Lower lobe of right lung (tissue), 2 donors: ENCODE results near the gene MAFF. TPM values are rescaled to one million over a fixed set of nuclear protein-coding genes. Genes with fewer than 3 reads are reported as not detected.

Experiments
- ATAC-seq, 2 donors: fragments of 200-7000 bp; cut with Tn5 transposase; one replicate each; pipeline ENCODE4 v1.9.1; 2020 to 2022; ENCODE audit warnings: mild to moderate bottlenecking in 2 of 2, moderate library complexity in 2 of 2
- DNase-seq: peaks from one replicate; pipeline ENCODE4 v3.0.0-alpha.2; 2020
- H3K27ac ChIP-seq: fragments of 200-600 bp; one replicate; pipeline ENCODE4 v1.8.0; 2022
- H3K27me3 ChIP-seq: fragments of 200-600 bp; one replicate; pipeline ENCODE4 v1.8.0; 2022; ENCODE audit warnings: low read depth
- H3K36me3 ChIP-seq: fragments of 200-600 bp; one replicate; pipeline ENCODE4 v1.8.0; 2022; ENCODE audit warnings: mild to moderate bottlenecking
- H3K4me1 ChIP-seq: fragments of 200-600 bp; one replicate; pipeline ENCODE4 v1.8.0; 2022
- H3K4me3 ChIP-seq: fragments of 200-600 bp; one replicate; pipeline ENCODE4 v1.8.0; 2022; ENCODE audit warnings: mild to moderate bottlenecking
- H3K9me3 ChIP-seq: fragments of 200-600 bp; one replicate; pipeline ENCODE4 v1.8.0; 2022
- intact Hi-C: fragments of 100-400 bp; cut with DNase I; formaldehyde crosslinking; loops from one replicate; pipeline ENCODE4 v1.11.0; 2022
- total RNA-seq: library from RNA; stranded (reverse); fragmentation: NEBNext Ultra II Directional; extraction: Animal tissue kit (Norgen Biotek cat#: 25700); gene quantifications from one replicate; pipeline ENCODE4 v1.2.1, GENCODE V29; 2021
- TF ChIP-seq, protein P1 (sequence below): fragments of 200-600 bp; IDR thresholded peaks from one replicate; pipeline ENCODE4 v1.8.0; 2022; ENCODE audit warnings: antibody characterized with exemption, mild to moderate bottlenecking
- donor health status: DM: no; HTN: yes; CAD: no; lungs with severe emphysema.

The MAFF gene
- total RNA-seq, 1 donor from 2014 or later: 41.3 TPM

DNA sequence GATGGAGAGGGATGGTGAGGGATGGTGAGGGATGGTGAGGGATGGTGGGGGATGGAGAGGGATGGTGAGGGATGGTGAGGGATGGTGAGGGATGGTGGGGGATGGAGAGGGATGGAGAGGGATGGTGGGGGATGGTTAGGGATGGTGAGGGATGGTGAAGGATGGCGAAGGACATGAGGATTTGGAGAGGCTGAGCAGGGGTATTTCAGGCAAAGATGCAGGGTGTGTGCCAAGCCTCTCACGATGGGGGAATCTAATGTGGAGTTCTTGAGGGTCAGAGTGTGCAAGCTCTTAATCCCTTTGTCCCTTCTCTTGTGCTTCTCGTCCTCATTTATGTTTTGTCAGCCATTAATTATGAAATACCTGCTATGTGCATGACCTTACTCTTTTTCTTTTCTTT is 12.7 kb upstream of the MAFF start:
- intact Hi-C loops: no loop called here
- DNase-seq: no peak
- H3K9me3 ChIP-seq: no peaks in the 10 kb centered on the region
- H3K27ac ChIP-seq: no peak overlapping the region
- no peak for ATAC-seq
- H3K36me3 ChIP-seq: no peaks in the 10 kb centered on the region
- H3K4me3 ChIP-seq: no peak overlapping the region
- peaks cover 34% of the 10 kb centered on the region for H3K4me1 ChIP-seq
- TF ChIP-seq, protein P1, sequence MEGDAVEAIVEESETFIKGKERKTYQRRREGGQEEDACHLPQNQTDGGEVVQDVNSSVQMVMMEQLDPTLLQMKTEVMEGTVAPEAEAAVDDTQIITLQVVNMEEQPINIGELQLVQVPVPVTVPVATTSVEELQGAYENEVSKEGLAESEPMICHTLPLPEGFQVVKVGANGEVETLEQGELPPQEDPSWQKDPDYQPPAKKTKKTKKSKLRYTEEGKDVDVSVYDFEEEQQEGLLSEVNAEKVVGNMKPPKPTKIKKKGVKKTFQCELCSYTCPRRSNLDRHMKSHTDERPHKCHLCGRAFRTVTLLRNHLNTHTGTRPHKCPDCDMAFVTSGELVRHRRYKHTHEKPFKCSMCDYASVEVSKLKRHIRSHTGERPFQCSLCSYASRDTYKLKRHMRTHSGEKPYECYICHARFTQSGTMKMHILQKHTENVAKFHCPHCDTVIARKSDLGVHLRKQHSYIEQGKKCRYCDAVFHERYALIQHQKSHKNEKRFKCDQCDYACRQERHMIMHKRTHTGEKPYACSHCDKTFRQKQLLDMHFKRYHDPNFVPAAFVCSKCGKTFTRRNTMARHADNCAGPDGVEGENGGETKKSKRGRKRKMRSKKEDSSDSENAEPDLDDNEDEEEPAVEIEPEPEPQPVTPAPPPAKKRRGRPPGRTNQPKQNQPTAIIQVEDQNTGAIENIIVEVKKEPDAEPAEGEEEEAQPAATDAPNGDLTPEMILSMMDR: no peak
- no peaks in the 10 kb centered on the region for H3K27me3 ChIP-seq

DNA sequence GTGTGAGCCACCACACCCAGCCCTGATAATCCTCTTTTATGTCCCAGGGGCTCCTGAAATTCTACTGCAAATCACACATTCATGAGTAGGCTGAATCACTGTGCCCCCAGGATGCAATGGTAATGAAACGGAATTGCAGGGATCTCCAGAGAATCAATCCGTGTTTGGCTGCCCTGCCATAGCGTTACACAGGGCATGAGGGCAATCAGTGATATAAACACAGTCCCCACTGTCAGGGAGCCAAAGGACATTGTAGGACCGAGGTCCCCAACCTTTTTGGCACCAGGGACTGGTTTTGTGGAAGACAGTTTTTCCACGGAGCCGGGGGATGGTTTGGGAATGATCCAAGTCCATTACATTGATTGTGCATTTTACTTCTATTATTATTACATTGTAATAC is 11.2 kb upstream of the MAFF start:
- ATAC-seq (no peak), DNase-seq (no peak)
- TF ChIP-seq, protein P1: no peak
- intact Hi-C loops: no loop called here
- H3K27me3 ChIP-seq: no peaks in the 10 kb centered on the region
- H3K4me3 ChIP-seq: no peak overlapping the region
- peaks cover 38% of the 10 kb centered on the region for H3K4me1 ChIP-seq
- no peaks in the 10 kb centered on the region for H3K9me3 ChIP-seq
- H3K27ac ChIP-seq: no peak overlapping the region
- no peaks in the 10 kb centered on the region for H3K36me3 ChIP-seq

DNA sequence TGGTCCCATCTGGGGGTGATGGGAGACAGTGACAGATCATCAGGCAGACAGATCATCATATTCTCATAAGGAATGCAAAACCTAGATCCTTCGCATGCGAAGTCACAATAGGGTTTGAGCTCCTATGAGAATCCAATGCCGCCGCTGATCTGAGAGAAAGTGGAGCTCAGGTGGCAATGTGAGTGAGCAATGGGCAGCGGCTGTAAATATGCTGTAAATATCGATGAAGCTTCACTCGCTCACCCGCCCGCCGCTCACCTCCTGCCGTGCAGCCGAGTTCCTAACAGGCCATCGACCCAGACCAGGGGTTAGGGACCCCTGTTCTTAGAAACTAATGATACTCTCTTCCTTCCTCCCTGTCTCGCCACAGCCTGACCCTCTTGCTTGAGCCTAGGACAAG is 10.7 kb upstream of the MAFF start:
- intact Hi-C loops: no loop called here
- no peaks in the 10 kb centered on the region for H3K9me3 ChIP-seq
- no peak for ATAC-seq

DNA sequence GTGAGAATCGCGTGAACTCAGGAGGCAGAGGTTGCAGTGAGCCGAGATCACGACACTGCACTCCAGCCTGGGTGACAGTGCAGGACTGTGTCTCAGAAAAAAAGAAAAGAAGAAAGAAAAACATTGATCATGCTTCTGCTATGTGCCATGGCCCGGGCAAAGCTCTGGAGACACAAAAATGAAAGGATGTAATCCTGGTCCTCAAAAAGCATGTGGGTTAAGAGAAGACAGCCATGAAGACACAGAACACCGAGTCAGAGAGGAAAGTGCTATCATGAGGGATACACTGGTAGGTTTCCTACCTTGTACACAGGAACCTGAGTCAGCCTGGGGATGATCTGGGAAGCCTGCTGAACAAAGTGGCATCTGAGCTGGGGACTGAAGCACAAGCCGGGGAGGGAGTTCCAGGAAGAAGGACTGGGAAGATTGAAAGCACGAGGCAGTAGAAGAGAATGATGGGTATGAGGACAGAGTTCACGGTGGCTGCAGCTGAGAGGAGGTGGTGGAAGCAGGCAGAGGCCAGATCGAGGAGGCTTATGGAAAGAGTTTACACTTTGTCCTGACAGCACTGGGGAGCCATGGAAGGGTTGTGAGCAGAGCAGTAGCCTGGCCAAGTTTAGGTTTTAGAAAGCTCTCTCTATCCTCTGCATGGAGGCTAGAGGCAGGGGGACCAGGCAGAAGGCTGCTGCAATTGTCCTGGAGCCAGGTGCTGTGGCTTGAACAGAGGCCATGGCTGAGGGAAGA is 9.9 kb upstream of the MAFF start:
- intact Hi-C loops: no loop called here
- TF ChIP-seq, protein P1: no peak
- Histone ChIP-seq H3K36me3 (no peaks in the 10 kb centered on the region), H3K4me3 (no peak overlapping the region), H3K27me3 (no peaks in the 10 kb centered on the region), H3K27ac (no peak overlapping the region), H3K4me1 (peaks cover 33% of the 10 kb centered on the region), H3K9me3 (no peaks in the 10 kb centered on the region)
- ATAC-seq: no peak
- no peak for DNase-seq

More for the DNA sequence above, 10.7 kb upstream of the MAFF start:
- peaks cover 38% of the 10 kb centered on the region for H3K4me1 ChIP-seq
- no peaks in the 10 kb centered on the region for H3K36me3 ChIP-seq
- TF ChIP-seq, protein P1: no peak
- H3K4me3 ChIP-seq: no peak overlapping the region
- DNase-seq: no peak
- no peaks in the 10 kb centered on the region for H3K27me3 ChIP-seq
- H3K27ac ChIP-seq: no peak overlapping the region

DNA sequence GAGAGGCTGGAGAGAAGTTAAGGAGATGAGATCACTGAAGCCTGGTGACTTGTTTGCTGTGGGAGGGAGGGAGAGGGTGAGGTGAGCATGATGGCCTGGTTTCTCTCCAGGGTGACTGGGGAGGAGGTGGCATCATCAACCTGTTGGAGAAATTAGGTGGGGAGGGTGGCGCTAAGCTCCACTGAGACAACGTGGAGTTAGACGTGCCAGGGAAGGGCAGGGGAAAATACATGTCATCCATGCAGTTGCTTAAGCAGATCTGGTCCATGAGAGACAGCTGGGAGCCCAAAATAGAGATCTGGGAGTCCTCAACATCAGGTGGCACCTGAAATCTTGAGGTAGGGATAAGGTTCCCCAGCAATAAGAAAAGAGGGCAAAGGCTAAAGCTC is 9.3 kb upstream of the MAFF start:
- no peak overlapping the region for H3K27ac ChIP-seq
- no peaks in the 10 kb centered on the region for H3K36me3 ChIP-seq
- H3K4me3 ChIP-seq: no peak overlapping the region
- TF ChIP-seq, protein P1: no peak
- intact Hi-C loops: no loop called here
- no peak for DNase-seq
- peaks cover 27% of the 10 kb centered on the region for H3K4me1 ChIP-seq
- H3K9me3 ChIP-seq: no peaks in the 10 kb centered on the region
- no peaks in the 10 kb centered on the region for H3K27me3 ChIP-seq
- ATAC-seq: no peak
